Mucosa of rectum (tissue), 2 donors: Measurements from ENCODE around the gene QSER1.
"Not testable (repeated sequence)": the region's sequence is repeated elsewhere in the genome, so short reads cannot be mapped to it uniquely, and the experiment has no call there.

Experiments
- H3K27ac ChIP-seq, 2 donors: one replicate each; pipeline ENCODE4 v1.7.0; 2013; ENCODE audit warnings: inconsistent platforms in 2 of 2, low read depth in 2 of 2, low read length in 2 of 2
- H3K27me3 ChIP-seq, 2 donors: one replicate each; pipeline ENCODE4 v1.7.0; 2013; ENCODE audit warnings: low read length in 2 of 2; ENCODE audit not compliant: control insufficient read depth in 2 of 2, insufficient read depth in 2 of 2
- H3K36me3 ChIP-seq, 2 donors: one replicate each; pipeline ENCODE4 v1.7.0; 2013; ENCODE audit warnings: low read length in 2 of 2; ENCODE audit not compliant: control insufficient read depth in 2 of 2, insufficient read depth in 2 of 2
- H3K4me1 ChIP-seq, 2 donors: one replicate each; pipeline ENCODE4 v1.7.0; 2013; ENCODE audit warnings: low read length in 2 of 2, mild to moderate bottlenecking in 1 of 2; ENCODE audit not compliant: control insufficient read depth in 2 of 2, insufficient read depth in 2 of 2
- H3K4me3 ChIP-seq, 2 donors: one replicate each; pipeline ENCODE4 v1.7.0; 2013; ENCODE audit warnings: low read length in 2 of 2
- H3K9ac ChIP-seq, 2 donors: one replicate each; pipeline ENCODE4 v1.7.0; 2013; ENCODE audit warnings: low read length in 2 of 2, low read depth in 1 of 2, mild to moderate bottlenecking in 1 of 2
- H3K9me3 ChIP-seq, 2 donors: one replicate each; pipeline ENCODE4 v1.7.0; 2013; ENCODE audit warnings: low read length in 2 of 2; ENCODE audit not compliant: control insufficient read depth in 2 of 2
- donor health status: healthy.
- donor health status: Normal muscosa, but diverticular disease.

The QSER1 gene

DNA sequence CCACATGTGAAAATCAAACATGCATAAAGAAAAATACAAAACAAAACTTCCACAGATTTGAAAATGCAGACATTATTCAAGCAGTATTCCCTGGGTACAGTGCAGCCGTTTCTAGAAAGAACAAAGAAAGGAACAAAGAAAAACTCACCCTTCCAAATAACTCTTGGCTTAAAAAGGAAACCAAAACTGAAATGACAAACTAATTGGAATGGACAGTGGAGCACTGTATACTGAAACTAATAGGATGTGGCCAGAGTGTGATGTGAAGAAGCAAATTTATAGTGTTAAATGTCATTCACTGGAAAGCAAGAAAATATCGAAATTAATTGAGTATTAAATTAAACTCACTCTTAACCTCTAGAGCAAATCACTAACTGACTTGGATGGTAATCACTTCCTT is 55.4 kb downstream of the QSER1 start:
- H3K4me3 ChIP-seq, result no peak overlapping the region
- no peaks in the 10 kb centered on the region for H3K9me3 ChIP-seq
- no peaks in the 10 kb centered on the region for H3K4me1 ChIP-seq
- no peak overlapping the region for H3K9ac ChIP-seq
- no peaks in the 10 kb centered on the region for H3K36me3 ChIP-seq
- no peaks in the 10 kb centered on the region for H3K27me3 ChIP-seq
- H3K27ac ChIP-seq, result no peak overlapping the region

DNA sequence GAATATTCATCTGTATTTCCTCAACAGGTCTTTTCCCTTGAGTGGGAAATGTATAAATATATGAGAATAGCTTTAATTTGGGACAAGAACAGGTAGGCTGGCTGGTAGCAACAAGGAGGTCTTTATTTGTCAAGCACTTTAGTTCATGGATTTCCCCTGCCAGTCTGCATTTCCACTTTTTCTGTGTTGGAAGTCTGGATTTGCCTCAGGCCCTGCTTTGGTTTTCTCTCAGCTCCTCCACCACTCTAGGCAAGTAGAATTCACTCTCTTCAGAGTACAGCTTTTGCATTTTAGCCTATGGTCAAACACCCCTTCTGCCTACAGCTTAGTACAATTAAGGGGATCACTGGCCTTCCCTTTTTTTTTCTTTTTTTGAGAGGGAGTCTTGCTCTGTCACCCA is 57.1 kb downstream of the QSER1 start:
- Histone ChIP-seq H3K36me3 (peaks cover 4% of the 10 kb centered on the region in 2 donors), H3K9me3 (no peaks in the 10 kb centered on the region), H3K27me3 (no peaks in the 10 kb centered on the region), H3K4me1 (no peaks in the 10 kb centered on the region), H3K4me3 (no peak overlapping the region), H3K27ac (no peak overlapping the region), H3K9ac (no peak overlapping the region)

DNA sequence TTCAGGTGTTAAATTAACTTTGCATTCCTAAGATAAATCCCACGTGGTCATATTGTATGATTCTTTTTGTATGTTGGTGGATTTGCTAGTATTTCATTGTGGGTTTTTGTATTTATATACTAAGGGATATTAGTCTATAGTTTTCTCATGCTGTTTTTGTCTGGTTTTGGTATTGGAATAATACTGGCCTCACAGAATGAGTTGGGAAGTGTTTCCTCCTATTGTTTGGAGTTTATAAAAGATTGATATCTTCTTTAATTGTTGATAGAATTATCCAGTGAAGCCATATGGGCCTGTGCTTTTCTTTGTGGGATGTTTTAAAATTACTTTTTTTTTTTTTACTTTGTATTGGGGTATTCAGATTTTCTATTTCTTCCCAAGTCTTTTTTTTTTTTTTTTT is 59.8 kb downstream of the QSER1 start:
- H3K36me3 ChIP-seq, result peaks cover 4 to 5% of the 10 kb centered on the region in 2 donors
- H3K4me3 ChIP-seq, result no peak overlapping the region
- H3K27ac ChIP-seq, result no peak overlapping the region
- no peaks in the 10 kb centered on the region for H3K27me3 ChIP-seq
- H3K4me1 ChIP-seq, result no peaks in the 10 kb centered on the region
- no peak overlapping the region for H3K9ac ChIP-seq
- H3K9me3 ChIP-seq, result no peaks in the 10 kb centered on the region

DNA sequence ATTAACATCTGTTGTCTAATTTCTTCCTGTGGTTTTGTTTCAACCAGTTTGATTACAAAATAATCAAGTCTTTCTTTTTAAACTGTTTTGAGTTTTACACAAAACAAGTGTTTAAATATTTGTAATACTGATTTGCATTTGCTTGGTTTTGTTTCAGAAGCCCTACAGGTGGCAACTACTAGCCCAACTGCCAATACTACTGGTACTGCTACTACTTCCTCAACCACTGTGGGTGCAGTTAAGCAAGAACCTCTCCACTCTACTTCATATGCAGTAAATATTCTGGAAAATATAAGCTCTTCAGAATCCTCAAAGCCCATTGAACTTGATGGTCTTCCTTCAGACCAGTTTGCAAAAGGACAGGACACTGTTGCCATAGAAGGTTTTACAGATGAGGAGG is 61.1 kb downstream of the QSER1 start:
- Histone ChIP-seq H3K36me3 (peaks cover 4 to 15% of the 10 kb centered on the region in 2 donors), H3K9ac (no peak overlapping the region), H3K4me3 (no peak overlapping the region), H3K27ac (no peak overlapping the region), H3K4me1 (no peaks in the 10 kb centered on the region), H3K9me3 (no peaks in the 10 kb centered on the region), H3K27me3 (no peaks in the 10 kb centered on the region)

DNA sequence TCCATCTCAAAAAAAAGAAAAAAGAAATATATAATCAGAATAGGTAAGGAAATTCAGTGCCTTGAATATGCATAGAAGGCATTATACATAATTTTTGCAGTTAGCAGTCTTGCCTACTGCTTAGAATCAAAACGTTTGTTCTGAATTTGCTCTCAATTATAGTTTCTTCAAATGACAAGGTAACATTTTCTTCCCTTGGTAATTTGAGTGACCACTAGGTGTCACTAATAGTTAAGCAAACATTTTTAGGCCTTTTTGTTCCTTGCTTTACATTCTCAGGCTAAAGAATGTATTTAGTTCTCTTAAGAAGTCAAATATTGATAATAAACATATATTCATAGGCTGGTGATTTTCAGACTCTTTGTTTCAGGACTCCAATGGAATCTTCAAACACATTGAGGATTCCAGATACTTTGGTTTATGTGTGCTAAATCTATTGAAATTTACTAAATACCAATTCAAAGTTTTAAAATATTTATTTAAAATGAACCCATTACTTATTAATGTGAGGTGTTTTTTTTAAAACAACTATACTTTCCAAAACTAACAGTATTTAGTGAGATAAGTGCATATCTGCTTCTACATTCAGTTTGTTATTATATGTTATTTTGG is 68.0 kb downstream of the QSER1 start:
- H3K36me3 ChIP-seq, result peaks cover 0 to 19% of the 10 kb centered on the region in 2 donors
- H3K27ac ChIP-seq, result no peak overlapping the region
- no peak overlapping the region for H3K4me3 ChIP-seq
- H3K9me3 ChIP-seq, result no peaks in the 10 kb centered on the region
- no peak overlapping the region for H3K9ac ChIP-seq
- no peaks in the 10 kb centered on the region for H3K4me1 ChIP-seq
- no peaks in the 10 kb centered on the region for H3K27me3 ChIP-seq

DNA sequence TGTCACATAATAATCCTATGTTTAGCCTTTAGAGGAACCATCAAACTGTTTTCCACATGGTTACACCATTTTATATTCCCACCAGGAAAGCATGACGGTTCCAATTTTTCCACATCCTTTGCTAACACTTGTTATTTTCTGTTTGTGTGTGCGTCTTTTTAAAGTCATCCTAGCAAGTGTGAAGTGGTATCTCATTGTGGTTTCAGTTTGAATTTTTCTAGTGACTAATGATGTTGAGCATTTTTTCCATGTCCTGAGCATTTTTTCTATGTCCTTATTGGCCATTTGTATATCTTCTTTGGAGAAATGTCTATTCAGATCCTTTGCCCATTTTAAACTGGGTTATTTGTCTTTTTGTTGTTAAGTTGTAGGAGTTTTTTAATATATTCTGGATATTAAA is 69.4 kb downstream of the QSER1 start:
- Histone ChIP-seq H3K9ac (no peak overlapping the region), H3K4me1 (no peaks in the 10 kb centered on the region), H3K27ac (no peak overlapping the region), H3K4me3 (no peak overlapping the region), H3K9me3 (no peaks in the 10 kb centered on the region), H3K27me3 (no peaks in the 10 kb centered on the region), H3K36me3 (peaks cover 0 to 19% of the 10 kb centered on the region in 2 donors)

DNA sequence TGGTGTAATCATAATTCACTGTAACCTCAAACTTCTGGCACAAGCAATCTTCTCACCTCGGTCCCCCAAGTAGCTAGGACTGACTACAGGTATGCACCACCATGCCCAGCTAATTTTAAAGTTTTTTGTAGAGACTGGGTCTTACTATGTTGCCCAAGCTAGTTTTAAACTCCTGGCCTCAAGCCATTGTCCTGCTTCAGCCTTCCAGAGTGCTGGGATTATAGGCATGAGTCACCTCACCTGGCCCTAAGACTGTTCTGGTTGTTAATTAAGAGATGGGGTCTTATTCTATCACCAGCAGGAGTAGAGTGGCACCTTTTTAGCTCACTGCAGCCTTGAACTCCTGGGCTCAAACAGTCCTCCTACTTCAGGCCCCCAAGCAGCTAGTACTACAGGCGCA is 71.1 kb downstream of the QSER1 start:
- Histone ChIP-seq H3K4me3 (no peak overlapping the region), H3K9ac (no peak overlapping the region), H3K36me3 (peaks cover 0 to 8% of the 10 kb centered on the region in 2 donors), H3K9me3 (no peaks in the 10 kb centered on the region), H3K27ac (no peak overlapping the region), H3K27me3 (no peaks in the 10 kb centered on the region), H3K4me1 (no peaks in the 10 kb centered on the region)

DNA sequence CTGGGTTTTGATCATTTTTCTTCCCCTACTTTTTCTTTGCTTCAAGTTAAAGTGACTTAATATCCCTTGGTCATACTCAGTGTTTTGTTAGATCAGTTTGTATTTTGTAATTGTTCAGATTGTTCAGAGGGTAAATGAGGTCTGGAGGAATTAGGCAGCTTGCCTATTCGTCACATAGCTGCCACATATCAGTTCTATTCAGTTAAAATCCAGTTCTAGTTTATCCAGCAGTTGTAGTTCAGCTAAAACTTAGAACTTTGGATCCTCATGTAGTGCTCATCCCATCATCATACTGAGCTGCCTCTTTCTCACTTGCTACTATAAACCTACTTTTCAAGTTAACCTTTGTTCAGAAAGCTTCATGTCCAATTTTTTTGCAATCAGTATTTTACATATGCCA is 75.9 kb downstream of the QSER1 start:
- no peaks in the 10 kb centered on the region for H3K9me3 ChIP-seq
- H3K9ac ChIP-seq, result no peak overlapping the region
- H3K36me3 ChIP-seq, result peaks cover 10 to 15% of the 10 kb centered on the region in 2 donors
- no peaks in the 10 kb centered on the region for H3K27me3 ChIP-seq
- H3K4me3 ChIP-seq, result no peak overlapping the region
- H3K27ac ChIP-seq, result no peak overlapping the region
- no peaks in the 10 kb centered on the region for H3K4me1 ChIP-seq

DNA sequence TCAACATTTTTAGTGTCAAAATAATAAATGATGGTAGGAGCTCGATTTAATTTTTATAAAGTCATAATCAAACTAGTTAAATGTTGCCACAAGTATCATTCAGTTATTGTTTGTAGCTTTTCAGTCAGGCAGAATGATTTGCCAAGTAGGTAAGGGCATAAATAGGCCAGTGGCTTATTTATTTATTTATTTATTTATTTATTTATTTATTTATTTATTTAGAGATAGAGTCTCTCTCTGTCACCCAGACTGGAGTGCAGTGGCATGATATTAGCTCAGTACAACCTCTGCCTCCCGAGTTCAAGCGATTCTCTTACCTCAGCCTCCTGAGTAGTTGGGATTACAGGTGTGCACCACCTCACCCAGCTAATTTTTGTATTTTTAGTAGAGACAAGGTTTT is 79.6 kb downstream of the QSER1 start:
- H3K27me3 ChIP-seq, H3K4me1 ChIP-seq, H3K9ac ChIP-seq, H3K9me3 ChIP-seq, H3K4me3 ChIP-seq, H3K27ac ChIP-seq: not testable (repeated sequence)
- H3K36me3 ChIP-seq, result peaks cover 15 to 18% of the 10 kb centered on the region in 2 donors

DNA sequence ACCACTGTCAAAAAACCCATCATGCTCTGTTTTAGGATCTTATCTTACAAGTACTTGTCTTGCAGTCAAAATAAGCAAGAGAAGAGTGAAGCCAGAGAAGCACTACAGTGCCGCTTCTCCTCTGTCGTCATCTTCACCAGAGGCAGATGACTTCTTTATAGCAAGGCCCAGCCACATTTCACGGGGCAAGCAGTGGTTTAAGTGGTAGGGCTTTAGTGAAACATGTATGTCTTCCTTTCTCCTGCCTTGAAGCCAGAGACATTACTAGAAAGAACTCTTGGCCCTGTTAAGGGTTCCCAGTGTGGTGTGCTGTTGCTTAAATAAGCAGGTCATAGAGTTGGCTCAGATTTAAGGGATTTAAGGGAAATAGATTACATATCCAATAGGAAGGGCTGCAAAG is 80.2 kb downstream of the QSER1 start:
- Histone ChIP-seq H3K27ac (no peak overlapping the region), H3K9me3 (no peaks in the 10 kb centered on the region), H3K36me3 (peaks cover 15 to 21% of the 10 kb centered on the region in 2 donors), H3K27me3 (no peaks in the 10 kb centered on the region), H3K4me1 (no peaks in the 10 kb centered on the region), H3K4me3 (no peak overlapping the region), H3K9ac (no peak overlapping the region)

DNA sequence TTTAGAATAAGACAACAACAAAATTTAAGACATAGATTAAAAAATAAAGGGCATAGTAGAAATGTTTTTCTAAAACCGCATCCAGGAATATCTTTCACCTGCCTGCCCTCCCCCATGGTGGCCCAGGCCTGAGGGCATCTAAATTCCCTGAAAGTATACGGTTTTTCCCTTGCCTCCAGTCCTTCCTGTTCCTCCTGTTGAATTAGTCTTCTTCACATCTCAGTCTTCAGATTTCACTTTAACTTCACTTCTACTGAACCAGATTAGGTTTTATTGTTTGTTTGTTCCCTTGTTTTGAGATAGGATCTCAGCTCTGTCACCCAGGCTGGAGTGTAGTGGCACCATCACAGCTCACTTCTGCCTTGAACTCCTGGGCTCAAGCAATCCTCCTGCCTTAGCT is 90.0 kb downstream of the QSER1 start:
- Histone ChIP-seq H3K4me3 (no peak overlapping the region), H3K27me3 (no peaks in the 10 kb centered on the region), H3K36me3 (peaks cover 0 to 2% of the 10 kb centered on the region in 2 donors), H3K9ac (no peak overlapping the region), H3K9me3 (no peaks in the 10 kb centered on the region), H3K4me1 (no peaks in the 10 kb centered on the region), H3K27ac (no peak overlapping the region)
